Measurements from ENCODE around the gene TMEM154. TPM values are rescaled to one million over a fixed set of nuclear protein-coding genes. Genes with fewer than 3 reads are reported as not detected.
A peak's percentile ranks its signal among the peaks of the same experiment; 100 is the strongest.

Gene TMEM154
- total RNA-seq, 4 donors from 2014 or later, result 1.8 to 5.4 (median 3.9) TPM

- Histone ChIP-seq H3K4me1 (peaks cover 5 to 34% (median 13%) of the 10 kb centered on the region in 4 donors), H3K27ac (no peak overlapping the region), H3K4me3 (no peak overlapping the region), H3K9me3 (no peaks in the 10 kb centered on the region), H3K27me3 (no peaks in the 10 kb centered on the region), H3K36me3 (no peaks in the 10 kb centered on the region)
- intact Hi-C loops (cut with DNase I; ENCODE audit: low total_unique reads) (no loop called here), in situ Hi-C loops (cut with MboI; ENCODE audit: low pct_ligation_motif_present in 1 of 4, low pct_unique_long_range_greater_than_20kb in 1 of 4, low sequenced_read_pairs in 3 of 4) (no loop called here)
- 100% methylated on average over 1 to 3 of the region's 3 CpGs for WGBS, 2 donors (ENCODE audit: low coverage in 1 of 2)
- DNase-seq, result no peak
- TF ChIP-seq EP300 (IDR thresholded peaks at IDR 0.05; ENCODE audit: low read depth), result no peak
- TF ChIP-seq, protein P1, sequence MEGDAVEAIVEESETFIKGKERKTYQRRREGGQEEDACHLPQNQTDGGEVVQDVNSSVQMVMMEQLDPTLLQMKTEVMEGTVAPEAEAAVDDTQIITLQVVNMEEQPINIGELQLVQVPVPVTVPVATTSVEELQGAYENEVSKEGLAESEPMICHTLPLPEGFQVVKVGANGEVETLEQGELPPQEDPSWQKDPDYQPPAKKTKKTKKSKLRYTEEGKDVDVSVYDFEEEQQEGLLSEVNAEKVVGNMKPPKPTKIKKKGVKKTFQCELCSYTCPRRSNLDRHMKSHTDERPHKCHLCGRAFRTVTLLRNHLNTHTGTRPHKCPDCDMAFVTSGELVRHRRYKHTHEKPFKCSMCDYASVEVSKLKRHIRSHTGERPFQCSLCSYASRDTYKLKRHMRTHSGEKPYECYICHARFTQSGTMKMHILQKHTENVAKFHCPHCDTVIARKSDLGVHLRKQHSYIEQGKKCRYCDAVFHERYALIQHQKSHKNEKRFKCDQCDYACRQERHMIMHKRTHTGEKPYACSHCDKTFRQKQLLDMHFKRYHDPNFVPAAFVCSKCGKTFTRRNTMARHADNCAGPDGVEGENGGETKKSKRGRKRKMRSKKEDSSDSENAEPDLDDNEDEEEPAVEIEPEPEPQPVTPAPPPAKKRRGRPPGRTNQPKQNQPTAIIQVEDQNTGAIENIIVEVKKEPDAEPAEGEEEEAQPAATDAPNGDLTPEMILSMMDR (IDR thresholded peaks at IDR 0.05), result no peak
- TF ChIP-seq POLR2A (IDR thresholded peaks at IDR 0.05), result no peak
- no peak for TF ChIP-seq POLR2AphosphoS5 (IDR thresholded peaks at IDR 0.05)
Measured at GRCh38 chr4:152587127-152587526, 92.7 kb downstream of the TMEM154 start.

DNA sequence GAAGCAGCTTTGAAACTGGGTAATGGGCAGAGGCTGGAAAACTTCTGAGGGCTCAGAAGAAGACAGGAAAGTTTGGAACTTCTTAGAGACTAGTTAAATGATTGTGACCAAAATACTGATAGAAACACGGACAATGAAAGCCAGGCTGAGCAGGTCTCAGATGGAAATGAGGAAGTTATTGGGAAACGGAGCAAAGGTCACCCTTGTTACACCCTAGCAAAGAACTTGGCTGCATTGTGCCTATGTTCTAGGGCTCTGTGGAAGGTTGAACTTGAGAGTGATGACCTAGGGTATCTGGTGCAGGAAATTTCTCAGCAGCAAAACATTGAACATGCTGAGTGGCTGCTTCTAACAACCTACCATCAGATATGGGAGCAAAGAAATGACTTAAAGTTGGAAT, 93.1 kb downstream of the TMEM154 start:
- H3K9me3 ChIP-seq, result no peaks in the 10 kb centered on the region
- DNase-seq, result no peak
- in situ Hi-C loops (cut with MboI; ENCODE audit: low pct_ligation_motif_present in 1 of 4, low pct_unique_long_range_greater_than_20kb in 1 of 4, low sequenced_read_pairs in 3 of 4), result no loop called here
- no peak overlapping the region for H3K27ac ChIP-seq
- H3K4me3 ChIP-seq, result no peak overlapping the region
- no peaks in the 10 kb centered on the region for H3K36me3 ChIP-seq
- no peak for TF ChIP-seq EP300 (IDR thresholded peaks at IDR 0.05; ENCODE audit: low read depth)
- TF ChIP-seq POLR2A (IDR thresholded peaks at IDR 0.05), result no peak
- TF ChIP-seq, protein P1 (IDR thresholded peaks at IDR 0.05), result no peak
- no peak for TF ChIP-seq POLR2AphosphoS5 (IDR thresholded peaks at IDR 0.05)
- no peaks in the 10 kb centered on the region for H3K27me3 ChIP-seq
- WGBS, 2 donors (ENCODE audit: low coverage in 1 of 2), result 54 to 62% methylated on average over 2 of the region's 2 CpGs
- H3K4me1 ChIP-seq, result peaks cover 5 to 32% (median 12%) of the 10 kb centered on the region in 4 donors
- intact Hi-C loops (cut with DNase I; ENCODE audit: low total_unique reads), result no loop called here

GRCh38 chr4:152585023-152585441, 94.8 kb downstream of the TMEM154 start:
- intact Hi-C loops (cut with DNase I; ENCODE audit: low total_unique reads), result no loop called here
- no peak overlapping the region for H3K4me3 ChIP-seq
- H3K4me1 ChIP-seq, result peaks cover 0 to 18% (median 4%) of the 10 kb centered on the region in 4 donors
- peak overlapping the region; percentile 3 to 58 (median 25) for H3K27ac ChIP-seq
- no peaks in the 10 kb centered on the region for H3K9me3 ChIP-seq
- no peaks in the 10 kb centered on the region for H3K36me3 ChIP-seq
- H3K27me3 ChIP-seq, result no peaks in the 10 kb centered on the region
- TF ChIP-seq POLR2AphosphoS5 (IDR thresholded peaks at IDR 0.05) (no peak), EP300 (IDR thresholded peaks at IDR 0.05; ENCODE audit: low read depth) (no peak), POLR2A (IDR thresholded peaks at IDR 0.05) (no peak)
- TF ChIP-seq, protein P1 (IDR thresholded peaks at IDR 0.05), result no peak
- in situ Hi-C loops (cut with MboI; ENCODE audit: low pct_ligation_motif_present in 1 of 4, low pct_unique_long_range_greater_than_20kb in 1 of 4, low sequenced_read_pairs in 3 of 4), result no loop called here
- no peak for DNase-seq
- 40 to 64% methylated on average over 2 to 7 of the region's 7 CpGs for WGBS, 2 donors (ENCODE audit: low coverage in 1 of 2)

DNA sequence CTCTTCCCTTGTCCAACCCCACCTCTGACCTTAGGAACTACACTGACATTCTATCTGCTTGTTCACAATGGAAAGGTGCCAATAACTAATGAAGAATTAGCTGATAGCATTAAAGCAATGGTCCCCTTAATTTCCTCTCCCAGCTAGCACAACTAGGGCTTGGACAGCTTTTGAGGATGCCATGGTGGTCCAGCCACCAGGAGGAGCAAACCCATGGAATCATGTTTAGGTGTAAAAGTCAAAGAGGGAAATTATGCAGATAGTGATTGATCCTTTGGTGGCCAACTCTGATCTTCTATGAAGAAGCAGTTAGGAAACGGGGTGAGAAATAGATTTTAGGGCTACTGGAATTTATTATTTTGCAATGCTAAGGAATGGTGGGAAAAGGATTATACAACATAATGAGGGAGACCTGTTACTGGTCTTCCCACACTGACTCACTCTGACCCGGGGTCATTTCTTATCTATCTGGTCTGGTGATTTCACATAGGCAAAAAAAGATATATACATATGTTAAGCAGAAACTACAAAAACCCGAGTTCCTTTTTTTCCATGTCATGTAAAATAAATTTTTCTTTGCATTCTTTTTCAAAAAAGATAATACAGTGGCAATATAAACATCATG, 98.1 kb downstream of the TMEM154 start:
- TF ChIP-seq POLR2AphosphoS5 (IDR thresholded peaks at IDR 0.05), result no peak
- TF ChIP-seq EP300 (IDR thresholded peaks at IDR 0.05; ENCODE audit: low read depth), result no peak
- TF ChIP-seq POLR2A (IDR thresholded peaks at IDR 0.05), result no peak
- intact Hi-C loops (cut with DNase I; ENCODE audit: low total_unique reads), result no loop called here
- no peak overlapping the region for H3K27ac ChIP-seq
- no peaks in the 10 kb centered on the region for H3K36me3 ChIP-seq
- H3K27me3 ChIP-seq, result no peaks in the 10 kb centered on the region
- peaks cover 0 to 15% (median 0%) of the 10 kb centered on the region in 4 donors for H3K4me1 ChIP-seq
- no peaks in the 10 kb centered on the region for H3K9me3 ChIP-seq
- DNase-seq, result no peak
- WGBS, 2 donors (ENCODE audit: low coverage in 1 of 2), result 84 to 88% methylated on average over 3 of the region's 3 CpGs
- H3K4me3 ChIP-seq, result no peak overlapping the region
- in situ Hi-C loops (cut with MboI; ENCODE audit: low pct_ligation_motif_present in 1 of 4, low pct_unique_long_range_greater_than_20kb in 1 of 4, low sequenced_read_pairs in 3 of 4), result no loop called here

Measured in transverse colon (tissue), 4 donors.